ELF-1 (cell line): ENCODE measurements around the gene VSIG4.
"Not testable (repeated sequence)": the region's sequence is repeated elsewhere in the genome, so short reads cannot be mapped to it uniquely, and the experiment has no call there.

Source experiments
- DNase-seq: peaks from one replicate; pipeline ENCODE4 v3.0.0-alpha.2; 2016; ENCODE audit warnings: low read depth, low spot score

Gene VSIG4

DNA sequence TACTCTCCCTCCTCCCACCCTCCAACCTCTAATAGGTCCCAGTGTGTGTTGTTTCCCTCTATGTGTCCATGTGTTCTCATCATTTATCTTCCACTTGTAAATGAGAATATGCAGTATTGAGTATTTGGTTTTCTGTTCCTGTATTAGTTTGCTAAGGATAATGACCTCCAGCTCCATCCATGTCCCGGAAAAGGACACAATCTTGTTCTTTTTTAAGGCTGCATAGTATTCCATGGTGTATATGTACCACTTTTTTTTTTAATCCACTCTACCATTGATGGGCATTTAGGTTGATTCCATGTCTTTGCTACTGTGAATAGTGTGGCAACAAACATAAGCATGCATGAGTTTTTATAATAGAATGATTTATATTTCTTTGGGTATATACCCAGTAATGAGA lies 62.7 kb downstream of the VSIG4 start:
- not testable (repeated sequence) for DNase-seq

GRCh38 chrX:65976161-65976560 lies 63.7 kb downstream of the VSIG4 start:
- no peak for DNase-seq

DNA sequence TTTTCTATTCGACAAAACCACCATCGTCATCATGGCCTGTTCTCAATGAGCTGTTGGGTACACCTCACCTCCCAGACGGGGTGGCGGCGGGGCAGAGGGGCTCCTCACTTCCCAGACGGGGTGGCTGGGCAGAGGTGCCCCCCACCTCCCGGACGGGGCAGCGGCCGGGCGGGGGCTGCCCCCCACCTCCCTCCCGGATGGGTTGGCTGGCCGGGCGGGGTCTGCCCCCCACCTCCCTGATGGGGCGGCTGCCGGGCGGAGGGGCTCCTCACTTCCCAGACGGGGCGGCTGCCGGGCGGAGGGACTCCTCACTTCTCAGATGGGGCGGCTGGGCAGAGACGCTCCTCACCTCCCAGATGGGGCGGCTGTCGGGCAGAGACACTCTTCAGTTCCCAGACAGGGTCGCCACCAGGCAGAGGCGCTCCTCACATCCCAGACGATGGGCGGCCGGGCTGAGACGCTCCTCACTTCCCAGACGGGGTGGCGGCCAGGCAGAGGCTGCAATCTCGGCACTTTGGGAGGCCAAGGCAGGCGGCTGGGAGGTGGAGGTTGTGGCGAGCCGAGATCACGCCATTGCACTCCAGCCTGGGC lies 64.6 kb downstream of the VSIG4 start:
- not testable (repeated sequence) for DNase-seq
